B cell (primary cell): Measurements from ENCODE around the gene ZNF175. TPM values are rescaled to one million over a fixed set of nuclear protein-coding genes. Genes with fewer than 3 reads are reported as not detected.

Experiments
- ATAC-seq: fragments of 200-7000 bp; cut with Tn5 transposase; one replicate; pipeline ENCODE4 v1.10.0; 2021; ENCODE audit warnings: low read depth, mild to moderate bottlenecking, moderate number of reproducible peaks, moderate library complexity
- CTCF ChIA-PET: fragments of 350-600 bp; sonication (Branson Sonifier 250); formaldehyde crosslinking; loops from one replicate; lab custom pipeline; 2021; ENCODE audit warnings: antibody characterized with exemption, inconsistent platforms; lab: Charles Lee
- POLR2A ChIA-PET: fragments of 350-600 bp; sonication (Branson Sonifier 250); formaldehyde crosslinking; loops from one replicate; lab custom pipeline; 2021; ENCODE audit warnings: antibody characterized with exemption; lab: Charles Lee
- DNase-seq: peaks from one replicate; pipeline ENCODE4 v3.0.0; 2013
- H2AFZ ChIP-seq: 2 replicates; pipeline ENCODE4 v1.6.1; 2012; ENCODE audit warnings: mild to moderate bottlenecking, low read depth, low read length; ENCODE audit not compliant: insufficient read depth, poor library complexity, severe bottlenecking
- H3K27ac ChIP-seq, 2 donors: 1 replicate in 1 of 2; 2 replicates in 1 of 2; pipeline ENCODE4 v1.5.1; 2012 to 2013; ENCODE audit warnings: low read length in 2 of 2, mild to moderate bottlenecking in 2 of 2, moderate library complexity in 1 of 2
- H3K27me3 ChIP-seq, 4 experiments: fragments of 200-600 bp in 1 of 4; sonication (generic) in 1 of 4; replicated peaks in 1 of 4; 1 replicate in 2 of 4; 2 replicates in 2 of 4; pipeline versions ENCODE4 v1.6.1 to v1.7.0; 2013 to 2016; ENCODE audit warnings: low read length in 3 of 4, mild to moderate bottlenecking in 2 of 4, mixed read lengths in 1 of 4, moderate library complexity in 1 of 4; ENCODE audit not compliant: insufficient read depth in 4 of 4, control insufficient read depth in 3 of 4; ENCODE audit errors: control extremely low read depth in 1 of 4
- H3K36me3 ChIP-seq, 2 experiments: replicated peaks in 1 of 2; 1 replicate in 1 of 2; 2 replicates in 1 of 2; pipeline versions ENCODE4 v1.6.1 to v1.7.1; 2013; ENCODE audit warnings: low read length in 1 of 2; ENCODE audit not compliant: insufficient read depth in 2 of 2, control insufficient read depth in 1 of 2; ENCODE audit errors: control extremely low read depth in 1 of 2, extremely low read depth in 1 of 2
- H3K4me1 ChIP-seq, 2 donors: fragments of 200-600 bp in 1 of 2; sonication (generic) in 1 of 2; 1 replicate in 1 of 2; 2 replicates in 1 of 2; pipeline versions ENCODE4 v1.5.1 to v1.6.1; 2013 to 2017; ENCODE audit warnings: low read length in 2 of 2; ENCODE audit not compliant: control insufficient read depth in 2 of 2, insufficient read depth in 2 of 2
- H3K4me2 ChIP-seq: replicated peaks from 2 replicates; pipeline ENCODE3; 2012; ENCODE audit warnings: mild to moderate bottlenecking, low read depth, low read length; ENCODE audit not compliant: poor library complexity, severe bottlenecking
- H3K4me3 ChIP-seq, 5 experiments: fragments of 200-600 bp in 1 of 5; sonication (generic) in 1 of 5; 1 replicate in 3 of 5; 2 replicates in 2 of 5; pipeline versions ENCODE4 v1.5.1 to v1.7.0; 2011 to 2016; ENCODE audit warnings: low read length in 4 of 5, mild to moderate bottlenecking in 4 of 5, low read depth in 2 of 5, control low read depth in 1 of 5, moderate library complexity in 1 of 5; ENCODE audit not compliant: insufficient read depth in 1 of 5; ENCODE audit errors: control extremely low read depth in 1 of 5, extremely low read depth in 1 of 5
- H3K79me2 ChIP-seq: fragments of 200-600 bp; sonication (generic); one replicate; pipeline ENCODE4 v1.6.0; 2016; ENCODE audit warnings: low read length; ENCODE audit not compliant: control insufficient read depth, insufficient read depth
- H3K9ac ChIP-seq: fragments of 200-600 bp; sonication (generic); 2 replicates; pipeline ENCODE4 v1.6.1; 2017; ENCODE audit warnings: mild to moderate bottlenecking, low read length, moderate library complexity
- H3K9me3 ChIP-seq, 3 donors: one replicate each; pipeline versions ENCODE4 v1.6.1 to v1.7.1; 2013; ENCODE audit warnings: low read length in 2 of 3; ENCODE audit not compliant: control insufficient read depth in 2 of 3, insufficient read depth in 1 of 3; ENCODE audit errors: control extremely low read depth in 1 of 3
- H4K20me1 ChIP-seq: 2 replicates; pipeline ENCODE4 v1.6.0; 2012; ENCODE audit warnings: mild to moderate bottlenecking, low read length; ENCODE audit not compliant: insufficient read depth, control insufficient read depth, poor library complexity, severe bottlenecking
- H3K27ac Mint-ChIP-seq: one replicate; pipeline ENCODE4 v1.8.0; 2021; ENCODE audit warnings: mixed read lengths
- H3K27me3 Mint-ChIP-seq: one replicate; pipeline ENCODE4 v1.8.0; 2021; ENCODE audit warnings: mixed read lengths
- H3K4me1 Mint-ChIP-seq: one replicate; pipeline ENCODE4 v1.8.0; 2021; ENCODE audit warnings: mixed read lengths
- H3K4me3 Mint-ChIP-seq: one replicate; pipeline ENCODE4 v1.8.0; 2021; ENCODE audit warnings: mixed read lengths
- H3K9me3 Mint-ChIP-seq: one replicate; pipeline ENCODE4 v1.8.0; 2022; ENCODE audit warnings: mixed read lengths; ENCODE audit not compliant: insufficient read depth
- EZH2 ChIP-seq: IDR thresholded peaks from 2 replicates; pipeline ENCODE4 v1.6.1; 2012; ENCODE audit warnings: borderline replicate concordance, low read depth, mild to moderate bottlenecking, moderate library complexity, low read length; ENCODE audit not compliant: insufficient read depth, poor library complexity, severe bottlenecking
- WGBS: methylation state at CpG from one replicate; pipeline ENCODE4 v1.1.5; 2013; ENCODE audit warnings: missing lambda C conversion rate; ENCODE audit not compliant: insufficient coverage; 5-methylcytosine and 5-hydroxymethylcytosine counted together
- intact Hi-C: fragments of 100-400 bp; cut with micrococcal nuclease; formaldehyde crosslinking; loops from one replicate; pipeline ENCODE4 v1.10.0; 2022
- polyA plus RNA-seq: library from polyadenylated mRNA; depleted of rRNA; stranded (reverse); fragments of >200 nt; gene quantifications from 2 replicates; pipeline ENCODE4 v1.2.3, GENCODE V29; 2012
- total RNA-seq, 2 donors: library from RNA; stranded (reverse); fragments of 120-200 nt in 1 of 2; gene quantifications; 1 replicate in 1 of 2; 2 replicates in 1 of 2; pipeline versions ENCODE4 v1.2.3 to v1.2.4, GENCODE V29; 2013 to 2022
- TF ChIP-seq, protein P1 (sequence below): fragments of 200-600 bp; IDR thresholded peaks from one replicate; pipeline ENCODE4 v1.8.0; 2022; ENCODE audit warnings: antibody characterized with exemption, mild to moderate bottlenecking

The ZNF175 gene
- total and polyA plus RNA-seq, 2 donors (not counting 1 experiment from before 2014, with no cell fraction given), result 4.6 to 31.3 TPM

DNA sequence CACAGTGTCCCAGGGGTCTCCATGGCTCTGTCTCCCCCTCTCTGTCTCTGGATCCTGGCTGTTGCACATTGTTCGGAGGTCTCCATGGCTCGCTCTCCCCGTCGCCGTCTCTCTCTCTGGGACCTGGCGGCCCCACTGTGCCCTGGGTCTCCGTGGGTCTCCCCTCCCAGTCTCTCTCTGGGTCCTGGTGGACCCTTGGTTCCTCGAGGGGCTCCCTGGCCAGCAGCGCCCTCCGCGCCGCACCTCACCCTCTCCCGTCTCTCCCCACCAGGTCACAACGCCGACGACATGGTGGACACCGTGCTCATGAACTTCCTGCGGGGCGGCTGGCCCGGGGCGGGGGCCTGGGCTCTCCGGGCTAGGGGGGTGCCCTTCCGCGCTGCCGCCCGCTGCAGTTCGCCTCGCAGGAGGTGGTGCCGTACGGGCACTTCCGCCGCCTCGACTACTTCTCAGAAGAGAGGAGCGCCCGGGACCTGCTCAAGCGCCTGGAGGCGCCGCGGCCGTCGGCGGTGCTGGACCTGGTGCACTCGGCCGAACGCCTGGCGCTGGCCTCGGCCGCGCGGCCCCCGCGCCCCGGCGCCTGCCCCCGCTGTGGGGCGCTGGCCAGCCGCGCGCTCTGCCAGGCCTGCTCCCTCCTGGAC, 30.0 kb downstream of the ZNF175 start:
- H3K27ac ChIP-seq, result peak overlapping the region; percentile 46 to 81
- intact Hi-C loops, result loop anchor here (1.0 kb wide), 1 partner anchor 56 kb away; no protein-coding TSS in a partner anchor
- H3K9ac ChIP-seq, result peak overlapping the region; percentile 71
- H3K4me3 ChIP-seq, result peak overlapping the region in 4 of 5 experiments; percentile 45 to 61 (median 54)
- ATAC-seq (peak; percentile 84), DNase-seq (peak; percentile 65)
- Mint-ChIP-seq H3K9me3 (no peaks in the 10 kb centered on the region), H3K27ac (peak overlapping the region; percentile 90), H3K4me3 (peak overlapping the region; percentile 88), H3K4me1 (peaks cover 48% of the 10 kb centered on the region), H3K27me3 (no peaks in the 10 kb centered on the region)
- H2AFZ ChIP-seq, result peak overlapping the region; percentile 76
- peaks cover 0 to 6% (median 0%) of the 10 kb centered on the region in 4 experiments for H3K27me3 ChIP-seq
- peaks cover 32 to 39% of the 10 kb centered on the region in 2 donors for H3K4me1 ChIP-seq
- H3K9me3 ChIP-seq, result peaks cover 0 to 18% (median 0%) of the 10 kb centered on the region in 3 donors
- POLR2A ChIA-PET, result no interaction called here
- peaks cover 0 to 4% of the 10 kb centered on the region in 2 experiments for H3K36me3 ChIP-seq
- H4K20me1 ChIP-seq, result no peaks in the 10 kb centered on the region
- peaks cover 25% of the 10 kb centered on the region for H3K79me2 ChIP-seq
- 10% methylated on average over 59 of the region's 59 CpGs for WGBS
- TF ChIP-seq EZH2, result no peak
- TF ChIP-seq, protein P1, sequence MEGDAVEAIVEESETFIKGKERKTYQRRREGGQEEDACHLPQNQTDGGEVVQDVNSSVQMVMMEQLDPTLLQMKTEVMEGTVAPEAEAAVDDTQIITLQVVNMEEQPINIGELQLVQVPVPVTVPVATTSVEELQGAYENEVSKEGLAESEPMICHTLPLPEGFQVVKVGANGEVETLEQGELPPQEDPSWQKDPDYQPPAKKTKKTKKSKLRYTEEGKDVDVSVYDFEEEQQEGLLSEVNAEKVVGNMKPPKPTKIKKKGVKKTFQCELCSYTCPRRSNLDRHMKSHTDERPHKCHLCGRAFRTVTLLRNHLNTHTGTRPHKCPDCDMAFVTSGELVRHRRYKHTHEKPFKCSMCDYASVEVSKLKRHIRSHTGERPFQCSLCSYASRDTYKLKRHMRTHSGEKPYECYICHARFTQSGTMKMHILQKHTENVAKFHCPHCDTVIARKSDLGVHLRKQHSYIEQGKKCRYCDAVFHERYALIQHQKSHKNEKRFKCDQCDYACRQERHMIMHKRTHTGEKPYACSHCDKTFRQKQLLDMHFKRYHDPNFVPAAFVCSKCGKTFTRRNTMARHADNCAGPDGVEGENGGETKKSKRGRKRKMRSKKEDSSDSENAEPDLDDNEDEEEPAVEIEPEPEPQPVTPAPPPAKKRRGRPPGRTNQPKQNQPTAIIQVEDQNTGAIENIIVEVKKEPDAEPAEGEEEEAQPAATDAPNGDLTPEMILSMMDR, result no peak
- CTCF ChIA-PET, result interaction anchor here (0.9 to 2.0 kb wide), 5 partner anchors 29 to 128 kb away, joined by 3 to 6 read pairs (median 4); no protein-coding TSS in a partner anchor
- peak overlapping the region; percentile 78 for H3K4me2 ChIP-seq
